ENCODE measurements around the gene RIPOR3.

DNA sequence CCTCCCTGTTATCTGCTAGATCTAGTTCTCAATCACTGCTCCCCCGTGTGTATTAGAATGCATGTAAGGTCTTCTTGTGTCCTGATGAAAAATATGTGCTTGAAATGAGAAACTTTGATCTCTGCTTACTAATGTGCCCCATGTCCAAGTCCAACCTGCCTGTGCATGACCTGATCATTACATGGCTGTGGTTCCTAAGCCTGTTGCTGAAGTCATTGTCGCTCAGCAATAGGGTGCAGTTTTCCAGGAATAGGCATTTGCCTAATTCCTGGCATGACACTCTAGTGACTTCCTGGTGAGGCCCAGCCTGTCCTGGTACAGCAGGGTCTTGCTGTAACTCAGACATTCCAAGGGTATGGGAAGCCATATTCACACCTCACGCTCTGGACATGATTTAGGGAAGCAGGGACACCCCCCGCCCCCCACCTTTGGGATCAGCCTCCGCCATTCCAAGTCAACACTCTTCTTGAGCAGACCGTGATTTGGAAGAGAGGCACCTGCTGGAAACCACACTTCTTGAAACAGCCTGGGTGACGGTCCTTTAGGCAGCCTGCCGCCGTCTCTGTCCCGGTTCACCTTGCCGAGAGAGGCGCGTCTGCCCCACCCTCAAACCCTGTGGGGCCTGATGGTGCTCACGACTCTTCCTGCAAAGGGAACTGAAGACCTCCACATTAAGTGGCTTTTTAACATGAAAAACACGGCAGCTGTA, 107.7 kb downstream of the RIPOR3 start:
- TF ChIP-seq, protein P1, sequence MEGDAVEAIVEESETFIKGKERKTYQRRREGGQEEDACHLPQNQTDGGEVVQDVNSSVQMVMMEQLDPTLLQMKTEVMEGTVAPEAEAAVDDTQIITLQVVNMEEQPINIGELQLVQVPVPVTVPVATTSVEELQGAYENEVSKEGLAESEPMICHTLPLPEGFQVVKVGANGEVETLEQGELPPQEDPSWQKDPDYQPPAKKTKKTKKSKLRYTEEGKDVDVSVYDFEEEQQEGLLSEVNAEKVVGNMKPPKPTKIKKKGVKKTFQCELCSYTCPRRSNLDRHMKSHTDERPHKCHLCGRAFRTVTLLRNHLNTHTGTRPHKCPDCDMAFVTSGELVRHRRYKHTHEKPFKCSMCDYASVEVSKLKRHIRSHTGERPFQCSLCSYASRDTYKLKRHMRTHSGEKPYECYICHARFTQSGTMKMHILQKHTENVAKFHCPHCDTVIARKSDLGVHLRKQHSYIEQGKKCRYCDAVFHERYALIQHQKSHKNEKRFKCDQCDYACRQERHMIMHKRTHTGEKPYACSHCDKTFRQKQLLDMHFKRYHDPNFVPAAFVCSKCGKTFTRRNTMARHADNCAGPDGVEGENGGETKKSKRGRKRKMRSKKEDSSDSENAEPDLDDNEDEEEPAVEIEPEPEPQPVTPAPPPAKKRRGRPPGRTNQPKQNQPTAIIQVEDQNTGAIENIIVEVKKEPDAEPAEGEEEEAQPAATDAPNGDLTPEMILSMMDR (IDR thresholded peaks at IDR 0.05) = no peak
- no peak for TF ChIP-seq POLR2A (IDR thresholded peaks at IDR 0.05)
